HEK293 (cell line): ENCODE measurements around the gene ERF.

Source experiments
- PRDM1 ChIP-seq: fragments of 450-650 bp; formaldehyde crosslinking; IDR thresholded peaks from 2 replicates; pipeline ENCODE4; 2016; ENCODE audit warnings: missing biosample characterization, missing genetic modification characterization
- PRDM6 ChIP-seq: fragments of 450-650 bp; formaldehyde crosslinking; IDR thresholded peaks from 2 replicates; pipeline ENCODE4 v1.5.1; 2017; ENCODE audit warnings: missing biosample characterization, missing genetic modification characterization
- RBAK ChIP-seq: fragments of 450-650 bp; formaldehyde crosslinking; IDR thresholded peaks from 2 replicates; pipeline ENCODE4 v1.5.1; 2016; ENCODE audit warnings: missing biosample characterization, missing genetic modification characterization
- SP3 ChIP-seq: fragments of 450-650 bp; formaldehyde crosslinking; IDR thresholded peaks from 2 replicates; pipeline ENCODE4 v1.5.1; 2016; ENCODE audit warnings: missing biosample characterization, missing genetic modification characterization
- ZBTB17 ChIP-seq: fragments of 450-650 bp; formaldehyde crosslinking; IDR thresholded peaks from 2 replicates; pipeline ENCODE4 v1.5.1; 2016; ENCODE audit warnings: missing biosample characterization, missing genetic modification characterization
- ZBTB48 ChIP-seq: fragments of 450-650 bp; formaldehyde crosslinking; IDR thresholded peaks from 2 replicates; pipeline ENCODE4 v1.5.1; 2016; ENCODE audit warnings: missing biosample characterization, missing genetic modification characterization
- ZEB2 ChIP-seq: fragments of 450-650 bp; formaldehyde crosslinking; IDR thresholded peaks from 2 replicates; pipeline ENCODE4 v1.5.1; 2016; ENCODE audit warnings: missing biosample characterization, missing genetic modification characterization
- ZNF10 ChIP-seq: fragments of 450-650 bp; formaldehyde crosslinking; IDR thresholded peaks from 2 replicates; pipeline ENCODE4 v1.5.1; 2017; ENCODE audit warnings: missing biosample characterization, missing genetic modification characterization
- ZNF148 ChIP-seq: fragments of 450-650 bp; formaldehyde crosslinking; IDR thresholded peaks from 2 replicates; pipeline ENCODE4 v1.5.0; 2017; ENCODE audit warnings: missing biosample characterization, missing genetic modification characterization, borderline replicate concordance
- ZNF239 ChIP-seq: fragments of 450-650 bp; formaldehyde crosslinking; IDR thresholded peaks from 2 replicates; pipeline ENCODE4 v1.5.1; 2016; ENCODE audit warnings: missing biosample characterization, missing genetic modification characterization
- ZNF404 ChIP-seq: fragments of 450-650 bp; formaldehyde crosslinking; IDR thresholded peaks from 2 replicates; pipeline ENCODE4 v1.5.1; 2017; ENCODE audit warnings: missing biosample characterization, missing genetic modification characterization
- ZNF416 ChIP-seq: fragments of 450-650 bp; formaldehyde crosslinking; IDR thresholded peaks from 2 replicates; pipeline ENCODE4 v1.5.1; 2016; ENCODE audit warnings: missing biosample characterization, missing genetic modification characterization
- ZNF518A ChIP-seq: fragments of 450-650 bp; formaldehyde crosslinking; conservative IDR thresholded peaks from 2 replicates; pipeline ENCODE4 v1.5.1; 2016; ENCODE audit warnings: low read depth, missing biosample characterization, missing genetic modification characterization
- ZNF555 ChIP-seq: fragments of 450-650 bp; formaldehyde crosslinking; conservative IDR thresholded peaks from 2 replicates; pipeline ENCODE4 v1.5.1; 2017; ENCODE audit warnings: missing biosample characterization, mild to moderate bottlenecking, missing genetic modification characterization, inconsistent platforms
- ZNF571 ChIP-seq: fragments of 450-650 bp; formaldehyde crosslinking; IDR thresholded peaks from 2 replicates; pipeline ENCODE4 v1.5.0; 2017; ENCODE audit warnings: missing biosample characterization, missing genetic modification characterization
- ZNF629 ChIP-seq: fragments of 450-650 bp; formaldehyde crosslinking; IDR thresholded peaks from 2 replicates; pipeline ENCODE4 v1.5.1; 2017; ENCODE audit warnings: missing biosample characterization, missing genetic modification characterization
- ZNF677 ChIP-seq: fragments of 450-650 bp; IDR thresholded peaks from 2 replicates; pipeline ENCODE4 v1.5.0; 2018; ENCODE audit warnings: missing biosample characterization, mild to moderate bottlenecking, missing genetic modification characterization, moderate library complexity
- ZNF707 ChIP-seq: fragments of 450-650 bp; formaldehyde crosslinking; IDR thresholded peaks from 2 replicates; pipeline ENCODE4 v1.5.1; 2016; ENCODE audit warnings: missing biosample characterization, missing genetic modification characterization
- TF ChIP-seq, protein P1 (sequence below): fragments of 450-650 bp; formaldehyde crosslinking; IDR thresholded peaks from 2 replicates; pipeline ENCODE4 v1.5.1; 2016; ENCODE audit warnings: missing biosample characterization, missing genetic modification characterization, borderline replicate concordance
- TF ChIP-seq, protein P2 (sequence below): fragments of 450-650 bp; formaldehyde crosslinking; IDR thresholded peaks from 2 replicates; pipeline ENCODE4 v1.5.1; 2016; ENCODE audit warnings: missing biosample characterization, missing genetic modification characterization
- TF ChIP-seq, protein P3 (sequence below): fragments of 450-650 bp; formaldehyde crosslinking; IDR thresholded peaks from 2 replicates; pipeline ENCODE4 v1.5.1; 2016; ENCODE audit warnings: missing biosample characterization, missing genetic modification characterization

The ERF gene

GRCh38 chr19:42244347-42245220 is 10.3 kb downstream of the ERF start (continued):
- TF ChIP-seq, protein P1, sequence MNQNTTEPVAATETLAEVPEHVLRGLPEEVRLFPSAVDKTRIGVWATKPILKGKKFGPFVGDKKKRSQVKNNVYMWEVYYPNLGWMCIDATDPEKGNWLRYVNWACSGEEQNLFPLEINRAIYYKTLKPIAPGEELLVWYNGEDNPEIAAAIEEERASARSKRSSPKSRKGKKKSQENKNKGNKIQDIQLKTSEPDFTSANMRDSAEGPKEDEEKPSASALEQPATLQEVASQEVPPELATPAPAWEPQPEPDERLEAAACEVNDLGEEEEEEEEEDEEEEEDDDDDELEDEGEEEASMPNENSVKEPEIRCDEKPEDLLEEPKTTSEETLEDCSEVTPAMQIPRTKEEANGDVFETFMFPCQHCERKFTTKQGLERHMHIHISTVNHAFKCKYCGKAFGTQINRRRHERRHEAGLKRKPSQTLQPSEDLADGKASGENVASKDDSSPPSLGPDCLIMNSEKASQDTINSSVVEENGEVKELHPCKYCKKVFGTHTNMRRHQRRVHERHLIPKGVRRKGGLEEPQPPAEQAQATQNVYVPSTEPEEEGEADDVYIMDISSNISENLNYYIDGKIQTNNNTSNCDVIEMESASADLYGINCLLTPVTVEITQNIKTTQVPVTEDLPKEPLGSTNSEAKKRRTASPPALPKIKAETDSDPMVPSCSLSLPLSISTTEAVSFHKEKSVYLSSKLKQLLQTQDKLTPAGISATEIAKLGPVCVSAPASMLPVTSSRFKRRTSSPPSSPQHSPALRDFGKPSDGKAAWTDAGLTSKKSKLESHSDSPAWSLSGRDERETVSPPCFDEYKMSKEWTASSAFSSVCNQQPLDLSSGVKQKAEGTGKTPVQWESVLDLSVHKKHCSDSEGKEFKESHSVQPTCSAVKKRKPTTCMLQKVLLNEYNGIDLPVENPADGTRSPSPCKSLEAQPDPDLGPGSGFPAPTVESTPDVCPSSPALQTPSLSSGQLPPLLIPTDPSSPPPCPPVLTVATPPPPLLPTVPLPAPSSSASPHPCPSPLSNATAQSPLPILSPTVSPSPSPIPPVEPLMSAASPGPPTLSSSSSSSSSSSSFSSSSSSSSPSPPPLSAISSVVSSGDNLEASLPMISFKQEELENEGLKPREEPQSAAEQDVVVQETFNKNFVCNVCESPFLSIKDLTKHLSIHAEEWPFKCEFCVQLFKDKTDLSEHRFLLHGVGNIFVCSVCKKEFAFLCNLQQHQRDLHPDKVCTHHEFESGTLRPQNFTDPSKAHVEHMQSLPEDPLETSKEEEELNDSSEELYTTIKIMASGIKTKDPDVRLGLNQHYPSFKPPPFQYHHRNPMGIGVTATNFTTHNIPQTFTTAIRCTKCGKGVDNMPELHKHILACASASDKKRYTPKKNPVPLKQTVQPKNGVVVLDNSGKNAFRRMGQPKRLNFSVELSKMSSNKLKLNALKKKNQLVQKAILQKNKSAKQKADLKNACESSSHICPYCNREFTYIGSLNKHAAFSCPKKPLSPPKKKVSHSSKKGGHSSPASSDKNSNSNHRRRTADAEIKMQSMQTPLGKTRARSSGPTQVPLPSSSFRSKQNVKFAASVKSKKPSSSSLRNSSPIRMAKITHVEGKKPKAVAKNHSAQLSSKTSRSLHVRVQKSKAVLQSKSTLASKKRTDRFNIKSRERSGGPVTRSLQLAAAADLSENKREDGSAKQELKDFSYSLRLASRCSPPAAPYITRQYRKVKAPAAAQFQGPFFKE (tag by site-specific recombination) = no peak
- TF ChIP-seq ZNF404 (tag by site-specific recombination) = no peak
- TF ChIP-seq PRDM1 (tag by site-specific recombination) = 0 out of 2 replicates have a peak, but pooled peaks have one; percentile 22
- peak; percentile 89 for TF ChIP-seq ZBTB48 (tag by site-specific recombination)
- TF ChIP-seq, protein P2, sequence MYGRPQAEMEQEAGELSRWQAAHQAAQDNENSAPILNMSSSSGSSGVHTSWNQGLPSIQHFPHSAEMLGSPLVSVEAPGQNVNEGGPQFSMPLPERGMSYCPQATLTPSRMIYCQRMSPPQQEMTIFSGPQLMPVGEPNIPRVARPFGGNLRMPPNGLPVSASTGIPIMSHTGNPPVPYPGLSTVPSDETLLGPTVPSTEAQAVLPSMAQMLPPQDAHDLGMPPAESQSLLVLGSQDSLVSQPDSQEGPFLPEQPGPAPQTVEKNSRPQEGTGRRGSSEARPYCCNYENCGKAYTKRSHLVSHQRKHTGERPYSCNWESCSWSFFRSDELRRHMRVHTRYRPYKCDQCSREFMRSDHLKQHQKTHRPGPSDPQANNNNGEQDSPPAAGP (tag by site-specific recombination) = no peak
- TF ChIP-seq ZNF10 (tag by site-specific recombination) = peak; percentile 16; the same call in 1 of the 2 replicates
- TF ChIP-seq SP3 = peak; percentile 93
- no peak for TF ChIP-seq ZNF677 (tag by site-specific recombination)
- peak; percentile 33 for TF ChIP-seq ZEB2 (tag by site-specific recombination)
- TF ChIP-seq ZNF629 (tag by site-specific recombination) = peak; percentile 64
- no peak for TF ChIP-seq ZNF416 (tag by site-specific recombination)
- peak; percentile 71 for TF ChIP-seq ZNF518A (tag by site-specific recombination)
- TF ChIP-seq ZNF555 (tag by site-specific recombination) = no peak
- TF ChIP-seq, protein P3, sequence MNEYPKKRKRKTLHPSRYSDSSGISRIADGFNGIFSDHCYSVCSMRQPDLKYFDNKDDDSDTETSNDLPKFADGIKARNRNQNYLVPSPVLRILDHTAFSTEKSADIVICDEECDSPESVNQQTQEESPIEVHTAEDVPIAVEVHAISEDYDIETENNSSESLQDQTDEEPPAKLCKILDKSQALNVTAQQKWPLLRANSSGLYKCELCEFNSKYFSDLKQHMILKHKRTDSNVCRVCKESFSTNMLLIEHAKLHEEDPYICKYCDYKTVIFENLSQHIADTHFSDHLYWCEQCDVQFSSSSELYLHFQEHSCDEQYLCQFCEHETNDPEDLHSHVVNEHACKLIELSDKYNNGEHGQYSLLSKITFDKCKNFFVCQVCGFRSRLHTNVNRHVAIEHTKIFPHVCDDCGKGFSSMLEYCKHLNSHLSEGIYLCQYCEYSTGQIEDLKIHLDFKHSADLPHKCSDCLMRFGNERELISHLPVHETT = 0 out of 2 replicates have a peak, but pooled peaks have one; percentile 51
- TF ChIP-seq ZNF707 (tag by site-specific recombination) = no peak
- TF ChIP-seq ZNF148 (tag by site-specific recombination) = no peak
- peak; percentile 94 for TF ChIP-seq ZBTB17
- TF ChIP-seq ZNF239 (tag by site-specific recombination) = no peak
- TF ChIP-seq PRDM6 (tag by site-specific recombination) = no peak
- no peak for TF ChIP-seq ZNF571 (tag by site-specific recombination)
- TF ChIP-seq RBAK (tag by site-specific recombination) = no peak
